Stomach (tissue), 9 donors: ENCODE results near the gene SLC2A6. TPM values are rescaled to one million over a fixed set of nuclear protein-coding genes. Genes with fewer than 3 reads are reported as not detected.
"Not testable (repeated sequence)": the region's sequence is repeated elsewhere in the genome, so short reads cannot be mapped to it uniquely, and the experiment has no call there.

Source experiments
- DNase-seq, 2 donors: peaks; one replicate each; pipeline versions ENCODE4 v3.0.0 to v3.0.0-alpha.2; 2013 to 2019
- H3K27ac ChIP-seq, 5 donors: fragments of 200-600 bp in 4 of 5; sonication (generic) in 4 of 5; one replicate each; pipeline ENCODE4 v1.5.1; 2013 to 2019; ENCODE audit warnings: mild to moderate bottlenecking in 1 of 5, moderate library complexity in 1 of 5
- H3K27me3 ChIP-seq, 3 donors: fragments of 200-600 bp; sonication (generic); one replicate each; pipeline ENCODE4 v1.5.1; 2017 to 2019; ENCODE audit warnings: mixed run types in 1 of 3
- H3K36me3 ChIP-seq, 4 donors: fragments of 200-600 bp; sonication (generic); 1 replicate in 3 of 4; 2 replicates in 1 of 4; pipeline ENCODE4 v1.5.1; 2016 to 2019
- H3K4me1 ChIP-seq, 4 donors: fragments of 200-600 bp; sonication (generic); one replicate each; pipeline ENCODE4 v1.5.1; 2016 to 2019
- H3K4me3 ChIP-seq, 4 donors: fragments of 200-600 bp; sonication (generic) in 3 of 4; one replicate each; pipeline ENCODE4 v1.5.1; 2016 to 2019; ENCODE audit warnings: mild to moderate bottlenecking in 1 of 4
- H3K9me3 ChIP-seq, 4 donors: fragments of 200-600 bp; sonication (generic); one replicate each; pipeline ENCODE4 v1.5.1; 2016 to 2019
- CTCF ChIP-seq, 7 experiments: fragments of 450-650 bp in 4 of 7; fragments of 200-600 bp in 3 of 7; sonication (generic) in 3 of 7; IDR thresholded peaks; one replicate each; pipeline ENCODE4 v1.5.1; 2016 to 2019; ENCODE audit warnings: antibody characterized with exemption in 7 of 7, control low read depth in 2 of 7, mild to moderate bottlenecking in 1 of 7
- EP300 ChIP-seq: sonication (generic); formaldehyde crosslinking; IDR thresholded peaks from one replicate; pipeline ENCODE4 v1.6.1; 2017; ENCODE audit warnings: antibody characterized with exemption
- POLR2A ChIP-seq, 4 donors: fragments of 450-650 bp; IDR thresholded peaks; one replicate each; pipeline ENCODE4 v1.6.1; 2016; ENCODE audit warnings: antibody characterized with exemption in 4 of 4, control low read depth in 2 of 4, mild to moderate bottlenecking in 1 of 4, moderate library complexity in 1 of 4
- POLR2AphosphoS5 ChIP-seq, 3 donors: sonication (generic); formaldehyde crosslinking; IDR thresholded peaks; one replicate each; pipeline ENCODE4 v1.6.1; 2016; ENCODE audit warnings: antibody characterized with exemption in 3 of 3
- WGBS, 5 donors: extraction: QIAGEN DNeasy Blood & Tissue Kit in 3 of 5; methylation state at CpG; one replicate each; pipeline versions ENCODE4 v1.1.5 to v1.1.7; 2013 to 2018; 5-methylcytosine and 5-hydroxymethylcytosine counted together
- intact Hi-C: fragments of 100-400 bp; cut with DNase I; formaldehyde crosslinking; loops from one replicate; pipeline ENCODE4 v1.15.1; 2023; ENCODE audit warnings: low total_unique reads
- polyA plus RNA-seq, 3 donors: library from polyadenylated mRNA; stranded (reverse); fragments of 200-250 nt; gene quantifications; one replicate each; pipeline ENCODE4 v1.2.3, GENCODE V29; 2013
- total RNA-seq, 5 donors: library from RNA; depleted of rRNA; stranded (reverse); fragments of >200 nt; gene quantifications; one replicate each; pipeline versions ENCODE4 v1.1.0 to v1.2.3, GENCODE V29; 2014 to 2016
- donor health status: healthy with polysubstance abuse.
- donor health status: Bipolar disorder and iron deficiency.
- donor health status: healthy.

Gene SLC2A6
- total and polyA plus RNA-seq, 8 donors = 0.55 to 14.3 (median 1.3) TPM; not detected in 2

DNA sequence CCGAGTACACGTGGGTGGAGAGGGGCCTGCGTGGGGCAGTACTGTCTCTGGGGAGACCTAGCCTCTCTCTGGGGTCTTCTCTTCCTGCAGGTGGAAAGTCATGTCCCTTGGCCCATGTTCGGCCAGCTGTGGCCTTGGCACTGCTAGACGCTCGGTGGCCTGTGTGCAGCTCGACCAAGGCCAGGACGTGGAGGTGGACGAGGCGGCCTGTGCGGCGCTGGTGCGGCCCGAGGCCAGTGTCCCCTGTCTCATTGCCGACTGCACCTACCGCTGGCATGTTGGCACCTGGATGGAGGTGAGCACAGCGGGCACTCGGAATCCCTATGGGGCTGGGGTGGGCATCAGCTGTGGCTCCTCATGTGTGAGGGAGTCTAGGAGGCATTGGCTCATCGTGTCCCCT, 24.6 kb downstream of the SLC2A6 start:
- DNase-seq = no peak
- TF ChIP-seq CTCF (IDR thresholded peaks at IDR 0.05) (no peak), EP300 (no peak), POLR2AphosphoS5 (IDR thresholded peaks at IDR 0.05) (no peak), POLR2A (IDR thresholded peaks at IDR 0.05) (no peak)
- H3K4me1 ChIP-seq = peaks cover 6 to 11% (median 10%) of the 10 kb centered on the region in 4 donors
- intact Hi-C loops = no loop called here
- no peaks in the 10 kb centered on the region for H3K27me3 ChIP-seq
- H3K27ac ChIP-seq = no peak overlapping the region
- WGBS, 5 donors = 88 to 95% (median 92%) methylated on average over 13 to 19 of the region's 19 CpGs
- H3K36me3 ChIP-seq = no peaks in the 10 kb centered on the region
- no peaks in the 10 kb centered on the region for H3K9me3 ChIP-seq
- no peak overlapping the region for H3K4me3 ChIP-seq

DNA sequence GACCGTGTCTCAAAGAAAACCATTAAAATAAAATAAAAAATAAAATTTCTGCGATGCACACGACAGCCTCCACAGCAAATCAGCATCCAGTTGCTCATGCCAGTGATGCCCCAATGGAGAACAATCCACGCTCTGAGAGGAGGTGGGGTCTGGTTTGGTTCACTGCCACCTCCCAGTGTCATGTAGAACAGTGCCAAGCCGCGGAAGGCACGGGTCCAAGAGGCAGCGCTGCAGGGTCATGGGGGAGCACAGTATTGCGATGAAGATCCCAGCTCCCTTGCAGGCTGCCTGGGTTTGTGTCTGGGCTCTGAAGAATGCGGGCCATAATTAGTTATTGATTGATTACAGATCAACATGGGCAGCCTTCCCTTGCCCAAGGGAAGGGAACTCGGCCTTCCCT, 25.2 kb downstream of the SLC2A6 start:
- Histone ChIP-seq H3K27ac (no peak overlapping the region), H3K9me3 (no peaks in the 10 kb centered on the region), H3K4me3 (no peak overlapping the region), H3K36me3 (no peaks in the 10 kb centered on the region), H3K27me3 (no peaks in the 10 kb centered on the region), H3K4me1 (peaks cover 6 to 11% (median 9%) of the 10 kb centered on the region in 4 donors)
- 78 to 87% (median 81%) methylated on average over 8 to 11 of the region's 11 CpGs for WGBS, 5 donors
- TF ChIP-seq CTCF (IDR thresholded peaks at IDR 0.05) (no peak), POLR2AphosphoS5 (IDR thresholded peaks at IDR 0.05) (no peak), EP300 (no peak), POLR2A (IDR thresholded peaks at IDR 0.05) (no peak)
- DNase-seq = no peak
- intact Hi-C loops = no loop called here

- Histone ChIP-seq H3K4me3 (no peak overlapping the region), H3K9me3 (no peaks in the 10 kb centered on the region), H3K36me3 (no peaks in the 10 kb centered on the region), H3K4me1 (peaks cover 8 to 14% (median 9%) of the 10 kb centered on the region in 4 donors), H3K27me3 (no peaks in the 10 kb centered on the region), H3K27ac (no peak overlapping the region)
- intact Hi-C loops = no loop called here
- no peak for TF ChIP-seq POLR2A (IDR thresholded peaks at IDR 0.05)
- TF ChIP-seq POLR2AphosphoS5 (IDR thresholded peaks at IDR 0.05) = no peak
- no peak for TF ChIP-seq EP300
- TF ChIP-seq CTCF (IDR thresholded peaks at IDR 0.05) = no peak
- WGBS, 5 donors = 87 to 92% (median 88%) methylated on average over 7 of the region's 7 CpGs
- no peak for DNase-seq
Observed at GRCh38 chr9:133452562-133452961, 26.3 kb downstream of the SLC2A6 start.

- WGBS, 5 donors = 90 to 95% (median 93%) methylated on average over 5 of the region's 5 CpGs
- H3K27ac ChIP-seq, H3K9me3 ChIP-seq, H3K4me3 ChIP-seq, intact Hi-C loops, H3K27me3 ChIP-seq, DNase-seq, H3K36me3 ChIP-seq: not testable (repeated sequence)
- peaks cover 8 to 14% (median 9%) of the 10 kb centered on the region in 4 donors for H3K4me1 ChIP-seq
Observed at GRCh38 chr9:133451865-133452264, 27.0 kb downstream of the SLC2A6 start.

GRCh38 chr9:133449760-133450159, 29.1 kb downstream of the SLC2A6 start:
- peak; percentile 88 to 90 for DNase-seq
- intact Hi-C loops = no loop called here
- Histone ChIP-seq H3K9me3 (no peaks in the 10 kb centered on the region), H3K27me3 (no peaks in the 10 kb centered on the region), H3K36me3 (no peaks in the 10 kb centered on the region), H3K4me3 (no peak overlapping the region), H3K27ac (peak overlapping the region in 3 of 5 donors; percentile 29 to 39 (median 29)), H3K4me1 (peaks cover 8 to 14% (median 9%) of the 10 kb centered on the region in 4 donors)
- WGBS, 5 donors = 32 to 83% (median 59%) methylated on average over 8 to 12 of the region's 12 CpGs
- TF ChIP-seq POLR2A (IDR thresholded peaks at IDR 0.05) (no peak), CTCF (IDR thresholded peaks at IDR 0.05) (peak in 1 of 7 experiments; percentile 13), POLR2AphosphoS5 (IDR thresholded peaks at IDR 0.05) (peak in 2 of 3 donors; percentile 17 to 66), EP300 (no peak)
